HEK293T (cell line): ENCODE data around the gene EIPR1.

Experiments used
- FOXM1 ChIP-seq: fragments of 450-650 bp; IDR thresholded peaks from 2 replicates; pipeline ENCODE4 v1.6.1; 2017; ENCODE audit warnings: mild to moderate bottlenecking, borderline replicate concordance
- TARDBP ChIP-seq: fragments of 450-650 bp; IDR thresholded peaks from 2 replicates; pipeline ENCODE4 v1.6.1; 2016

GRCh38 chr2:3305952-3306351 is 71.7 kb downstream of the EIPR1 start:
- no peak for TF ChIP-seq TARDBP
- TF ChIP-seq FOXM1 = no peak
